ENCODE measurements around the gene G6PC3.
"Not testable (repeated sequence)": the region's sequence is repeated elsewhere in the genome, so short reads cannot be mapped to it uniquely, and the experiment has no call there.

The G6PC3 gene

GRCh38 chr17:44110011-44110686 is 39.6 kb downstream of the G6PC3 start:
- DNase-seq, result no peak

- peak; percentile 59 for DNase-seq
Measured at GRCh38 chr17:44110823-44111633, 40.5 kb downstream of the G6PC3 start.

GRCh38 chr17:44111777-44112176 is 41.2 kb downstream of the G6PC3 start:
- DNase-seq, result no peak

- DNase-seq, result no peak
Measured at GRCh38 chr17:44112284-44113280, 42.0 kb downstream of the G6PC3 start.

GRCh38 chr17:44113382-44113781 is 42.8 kb downstream of the G6PC3 start:
- DNase-seq, result no peak

GRCh38 chr17:44113868-44114840 is 43.6 kb downstream of the G6PC3 start:
- DNase-seq, result no peak

GRCh38 chr17:44115585-44116415 is 45.3 kb downstream of the G6PC3 start:
- peak; percentile 26 for DNase-seq

GRCh38 chr17:44117351-44117750 is 46.8 kb downstream of the G6PC3 start:
- no peak for DNase-seq

- DNase-seq, result no peak
Measured at GRCh38 chr17:44118427-44119050, 48.0 kb downstream of the G6PC3 start.

- DNase-seq, result no peak
Measured at GRCh38 chr17:44119062-44119461, 48.5 kb downstream of the G6PC3 start.

GRCh38 chr17:44119798-44120197 is 49.3 kb downstream of the G6PC3 start:
- no peak for DNase-seq

GRCh38 chr17:44120281-44120680 is 49.7 kb downstream of the G6PC3 start:
- not testable (repeated sequence) for DNase-seq

GRCh38 chr17:44120851-44121605 is 50.5 kb downstream of the G6PC3 start:
- no peak for DNase-seq

- no peak for DNase-seq
Measured at GRCh38 chr17:44121997-44122815, 51.7 kb downstream of the G6PC3 start.

- DNase-seq, result no peak
Measured at GRCh38 chr17:44122816-44123355, 52.4 kb downstream of the G6PC3 start.

- peak; percentile 96 for DNase-seq
Measured at GRCh38 chr17:44123356-44124117, 53.0 kb downstream of the G6PC3 start, which contains the start of gene HDAC5. Gene HDAC5, minus strand, starts transcription at chr17:44123641. Its CDS starts 6,126 bp downstream, at chr17:44117515.

GRCh38 chr17:44124118-44124438 is 53.5 kb downstream of the G6PC3 start:
- DNase-seq, result no peak
